Dermis lymphatic vessel endothelial cell (primary cell): ENCODE data around the gene KRT4. TPM values are rescaled to one million over a fixed set of nuclear protein-coding genes. Genes with fewer than 3 reads are reported as not detected.

Source experiments
- total RNA-seq: library from RNA; depleted of rRNA; stranded (reverse); fragments of >200 nt; gene quantifications from 2 replicates; pipeline ENCODE4 v1.2.1, GENCODE V29; 2014

KRT4 gene
- total RNA-seq: not detected in 2 replicates

GRCh38 chr12:52813885-52814709, at the start of gene KRT4:
Gene KRT4, minus strand, starts transcription at chr12:52814116. Its CDS starts 58 bp downstream, at chr12:52814058.

GRCh38 chr12:52848661-52849255, 34.8 kb upstream of the KRT4 start, which contains the start of gene KRT78:
Gene KRT78, minus strand, starts transcription at chr12:52848994. Its CDS starts 64 bp downstream, at chr12:52848930.

DNA sequence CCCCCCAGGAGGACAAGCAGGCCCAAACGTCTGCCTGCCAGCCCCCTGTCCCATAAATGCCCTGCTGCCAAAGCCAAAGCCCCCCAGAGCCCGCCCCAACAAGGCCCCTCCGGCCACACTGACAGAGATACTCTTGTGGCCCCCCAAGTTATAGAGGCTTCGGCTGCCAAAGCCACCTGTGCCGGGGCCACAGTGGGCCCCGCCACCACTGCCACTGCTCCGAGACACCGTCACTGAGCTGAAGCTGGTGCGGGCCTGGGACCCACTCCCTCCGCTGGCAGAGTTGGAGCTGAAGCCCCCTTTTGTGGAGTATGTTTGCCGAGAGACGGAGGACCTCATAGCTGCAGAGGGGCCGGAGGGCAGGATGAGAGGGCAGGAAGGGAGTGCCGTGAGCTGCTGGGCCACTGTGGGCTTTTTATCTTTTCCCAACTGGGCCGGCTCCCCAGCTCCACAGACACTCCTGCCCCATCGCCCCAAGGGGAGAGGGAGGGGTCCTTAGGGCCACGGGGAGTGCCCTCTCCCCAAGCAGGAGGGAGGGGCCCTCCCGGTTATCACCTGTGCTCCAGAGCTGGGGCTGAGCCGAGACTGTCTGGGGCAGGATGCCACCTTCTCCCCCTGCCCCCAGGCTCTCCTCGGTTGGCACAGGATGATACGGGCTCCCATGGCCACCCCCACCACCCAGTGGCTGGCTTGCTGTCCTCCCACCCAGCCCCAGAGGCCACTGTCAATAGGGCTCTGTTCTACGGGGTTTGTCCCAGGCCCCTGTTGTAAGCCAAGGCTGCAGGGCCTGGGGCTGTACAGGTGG, 20.2 kb upstream of the KRT4 start, which contains the start of gene KRT79:
Gene KRT79 (minus strand): TSS at position 390 of the 805 bp plus-strand sequence. CDS start 51 bp downstream, at position 339.

GRCh38 chr12:52795694-52796428, 18.1 kb downstream of the KRT4 start, which contains the start of gene KRT3:
Gene KRT3, minus strand, starts transcription at chr12:52796117. Its CDS starts 75 bp downstream, at chr12:52796042.

GRCh38 chr12:52776913-52777395, 37.0 kb downstream of the KRT4 start, which contains the start of gene KRT76:
Gene KRT76, minus strand, starts transcription at chr12:52777345. Its CDS starts 54 bp downstream, at chr12:52777291.

Other genes starting within 250 kb of the KRT4 start
- gene KRT74, start 240.3 kb downstream of the KRT4 start, total RNA-seq: not detected in 2 replicates
- gene KRT72, start 212.7 kb downstream of the KRT4 start, total RNA-seq: not detected in 2 replicates
- gene KRT73, start 195.6 kb downstream of the KRT4 start, total RNA-seq: not detected in 2 replicates
- not detected in 2 replicates for gene KRT2, start 161.9 kb downstream of the KRT4 start, total RNA-seq
- not detected in 2 replicates for gene KRT1, start 133.7 kb downstream of the KRT4 start, total RNA-seq
- not detected in 2 replicates for gene KRT77, start 110.6 kb downstream of the KRT4 start, total RNA-seq
- gene KRT76, start 36.8 kb downstream of the KRT4 start, total RNA-seq: not detected in 2 replicates
- not detected in 2 replicates for gene KRT3, start 18.0 kb downstream of the KRT4 start, total RNA-seq
- gene KRT79, start 20.2 kb upstream of the KRT4 start, total RNA-seq: not detected in 2 replicates
- not detected in 2 replicates for gene KRT78, start 34.9 kb upstream of the KRT4 start, total RNA-seq
- gene KRT8, start 91.0 kb upstream of the KRT4 start, total RNA-seq: 9.4 and 13.1 TPM in 2 replicates
- 112 and 131 TPM in 2 replicates for gene KRT18, start 135.0 kb upstream of the KRT4 start, total RNA-seq
- 1,180 and 1,656 TPM in 2 replicates for gene EIF4B, start 192.3 kb upstream of the KRT4 start, total RNA-seq
- gene TNS2, start 235.9 kb upstream of the KRT4 start, total RNA-seq: 19.1 and 31.5 TPM in 2 replicates